H1 (cell line): ENCODE results near the gene CDH18. TPM values are rescaled to one million over a fixed set of nuclear protein-coding genes. Genes with fewer than 3 reads are reported as not detected.

Experiments used
- EP300 ChIP-seq, 2 experiments: IDR thresholded peaks; 1 replicate in 1 of 2; 2 replicates in 1 of 2; pipeline ENCODE4 v1.6.1; 2011 to 2012; ENCODE audit warnings: low read depth in 2 of 2, low read length in 2 of 2, mild to moderate bottlenecking in 2 of 2, borderline replicate concordance in 1 of 2, inconsistent platforms in 1 of 2, moderate library complexity in 1 of 2
- polyA plus RNA-seq, 7 experiments: library from polyadenylated mRNA; depleted of rRNA in 3 of 7; stranded (reverse) in 5 of 7; unstranded in 2 of 7; fragments of >200 nt in 5 of 7; fragments of 200-250 nt in 2 of 7; gene quantifications; 1 replicate in 5 of 7; 2 replicates in 1 of 7; 4 replicates in 1 of 7; pipeline versions ENCODE4 v1.2.1 to v1.2.3, GENCODE V29; 2011 to 2013; ENCODE audit warnings: missing spikeins in 2 of 7, mixed read lengths in 2 of 7
- total RNA-seq: library from RNA; stranded (reverse); fragmentation: NEBNext Ultra II Directional; extraction: Animal tissue kit (Norgen Biotek cat#: 25700); gene quantifications from 2 replicates; pipeline ENCODE4 v1.2.1, GENCODE V29; 2021

The CDH18 gene
- total and polyA plus RNA-seq, 2 of the 8 experiments (the other 6 are each of a cell fraction or from before 2014, with no cell fraction given), result 0.30 to 0.32 TPM

DNA sequence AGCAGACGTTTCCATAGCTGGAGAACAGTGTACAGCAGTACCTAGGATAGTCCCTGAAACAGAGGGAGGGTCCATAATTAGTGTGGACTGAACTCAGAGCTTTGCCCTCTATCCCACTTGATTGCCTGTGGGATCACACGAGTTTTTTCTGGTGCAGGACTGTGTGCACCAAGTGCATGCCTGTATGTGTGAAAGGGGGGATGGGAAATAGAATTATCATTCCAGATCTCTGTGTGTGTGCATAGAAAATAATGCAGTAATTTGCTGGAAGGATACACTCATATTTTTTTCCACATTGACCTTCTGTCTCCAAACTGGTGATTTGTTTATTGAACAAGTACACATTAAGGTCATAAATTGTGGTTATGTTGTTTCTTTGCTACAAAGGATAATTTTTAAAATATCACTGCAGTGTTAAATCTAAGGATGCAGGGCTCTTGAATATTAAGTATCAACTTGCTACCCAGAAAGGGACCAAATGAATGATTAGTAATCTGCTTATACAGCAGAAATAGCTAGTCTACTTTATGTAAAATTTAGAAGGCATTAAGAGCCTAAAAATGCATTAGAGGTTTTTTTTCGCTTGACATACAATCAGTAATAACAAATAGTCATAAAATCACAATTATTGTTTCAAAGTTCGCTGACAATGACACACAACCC lies 292.9 kb downstream of the CDH18 start (continued):
- TF ChIP-seq EP300 (IDR thresholded peaks at IDR 0.05; ENCODE audit: borderline replicate concordance in 1 of 2, low read depth in 2 of 2, low read length in 2 of 2), result no peak
